BE2C (cell line): ENCODE data around the gene CPEB3.
"Not testable (repeated sequence)": the region's sequence is repeated elsewhere in the genome, so short reads cannot be mapped to it uniquely, and the experiment has no call there.

ENCODE experiments used
- DNase-seq: peaks from one replicate; pipeline ENCODE4 v3.0.0-alpha.2; 2020
- H3K27me3 ChIP-seq: fragments of 250-450 bp; sonication (Bioruptor Pico); 2 replicates; pipeline ENCODE4 v1.5.1; 2020; ENCODE audit warnings: mild to moderate bottlenecking
- H3K36me3 ChIP-seq: fragments of 250-450 bp; sonication (Bioruptor Pico); 2 replicates; pipeline ENCODE4 v1.5.1; 2020; ENCODE audit warnings: mild to moderate bottlenecking
- H3K4me1 ChIP-seq: fragments of 250-450 bp; sonication (Bioruptor Pico); 2 replicates; pipeline ENCODE4 v1.5.1; 2020
- H3K4me3 ChIP-seq: 2 replicates; pipeline ENCODE4 v1.5.1; 2011; ENCODE audit warnings: low read depth, low read length
- H3K9me3 ChIP-seq: fragments of 250-450 bp; sonication (Bioruptor Pico); 2 replicates; pipeline ENCODE4 v1.5.1; 2020
- TF ChIP-seq, protein P1 (sequence below): IDR thresholded peaks from 2 replicates; pipeline ENCODE4 v1.5.1; 2012; ENCODE audit warnings: mild to moderate bottlenecking, low read depth, low read length

Gene CPEB3

DNA sequence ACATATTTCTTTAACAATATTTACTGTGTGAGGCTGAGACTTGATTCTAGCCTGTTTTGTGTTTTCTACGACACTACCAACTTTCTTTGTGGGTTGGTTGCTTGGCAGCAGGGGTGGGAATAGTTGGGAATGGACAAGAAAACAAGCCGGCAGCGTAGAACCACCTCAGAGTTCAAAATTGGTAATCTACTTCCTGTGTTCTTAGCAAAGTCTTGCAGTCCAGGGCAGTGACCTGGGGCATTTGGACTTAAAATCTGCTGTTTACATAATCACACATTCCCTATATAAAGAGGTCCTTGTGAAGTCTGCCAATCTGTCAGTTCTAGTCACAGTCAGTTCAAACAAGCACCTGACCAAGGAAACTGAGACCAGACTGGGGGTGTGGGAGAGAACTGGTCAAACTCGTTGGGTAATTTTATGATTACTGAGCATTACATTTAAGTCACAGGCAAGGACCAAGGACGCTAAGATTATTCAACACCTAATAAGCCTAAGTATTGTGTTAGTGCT, 167.9 kb downstream of the CPEB3 start:
- no peaks in the 10 kb centered on the region for H3K4me1 ChIP-seq
- no peak for DNase-seq
- H3K4me3 ChIP-seq, result no peak overlapping the region
- no peaks in the 10 kb centered on the region for H3K36me3 ChIP-seq
- TF ChIP-seq, protein P1, sequence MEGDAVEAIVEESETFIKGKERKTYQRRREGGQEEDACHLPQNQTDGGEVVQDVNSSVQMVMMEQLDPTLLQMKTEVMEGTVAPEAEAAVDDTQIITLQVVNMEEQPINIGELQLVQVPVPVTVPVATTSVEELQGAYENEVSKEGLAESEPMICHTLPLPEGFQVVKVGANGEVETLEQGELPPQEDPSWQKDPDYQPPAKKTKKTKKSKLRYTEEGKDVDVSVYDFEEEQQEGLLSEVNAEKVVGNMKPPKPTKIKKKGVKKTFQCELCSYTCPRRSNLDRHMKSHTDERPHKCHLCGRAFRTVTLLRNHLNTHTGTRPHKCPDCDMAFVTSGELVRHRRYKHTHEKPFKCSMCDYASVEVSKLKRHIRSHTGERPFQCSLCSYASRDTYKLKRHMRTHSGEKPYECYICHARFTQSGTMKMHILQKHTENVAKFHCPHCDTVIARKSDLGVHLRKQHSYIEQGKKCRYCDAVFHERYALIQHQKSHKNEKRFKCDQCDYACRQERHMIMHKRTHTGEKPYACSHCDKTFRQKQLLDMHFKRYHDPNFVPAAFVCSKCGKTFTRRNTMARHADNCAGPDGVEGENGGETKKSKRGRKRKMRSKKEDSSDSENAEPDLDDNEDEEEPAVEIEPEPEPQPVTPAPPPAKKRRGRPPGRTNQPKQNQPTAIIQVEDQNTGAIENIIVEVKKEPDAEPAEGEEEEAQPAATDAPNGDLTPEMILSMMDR, result no peak
- no peaks in the 10 kb centered on the region for H3K27me3 ChIP-seq
- no peaks in the 10 kb centered on the region for H3K9me3 ChIP-seq

- TF ChIP-seq, protein P1, result no peak
- DNase-seq, result no peak
- no peaks in the 10 kb centered on the region for H3K9me3 ChIP-seq
- no peaks in the 10 kb centered on the region for H3K27me3 ChIP-seq
- no peaks in the 10 kb centered on the region for H3K36me3 ChIP-seq
- no peaks in the 10 kb centered on the region for H3K4me1 ChIP-seq
- no peak overlapping the region for H3K4me3 ChIP-seq
Measured at GRCh38 chr10:92121686-92122492, 169.0 kb downstream of the CPEB3 start.

DNA sequence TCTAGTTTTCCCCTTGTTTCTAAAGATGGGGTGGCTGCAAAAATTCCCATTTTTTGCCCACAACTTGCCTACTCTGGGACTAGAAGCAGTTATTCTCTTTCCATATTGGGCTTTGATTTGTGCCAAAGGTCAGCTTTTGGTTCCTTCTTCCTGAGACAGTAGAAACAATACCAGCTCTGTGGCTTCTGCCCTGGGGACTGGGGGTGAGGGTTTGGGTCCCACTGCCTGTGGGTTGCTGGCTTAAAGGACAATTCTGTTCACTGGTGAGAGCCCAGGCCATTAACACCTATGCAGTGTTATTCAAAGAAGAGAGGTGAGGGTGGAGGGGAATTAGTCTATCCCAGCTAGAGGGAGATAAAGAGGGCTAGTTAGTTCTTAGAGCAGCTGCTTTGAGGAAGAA, 171.5 kb downstream of the CPEB3 start:
- H3K4me3 ChIP-seq, result no peak overlapping the region
- H3K27me3 ChIP-seq, result no peaks in the 10 kb centered on the region
- no peaks in the 10 kb centered on the region for H3K9me3 ChIP-seq
- TF ChIP-seq, protein P1, result no peak
- no peak for DNase-seq
- no peaks in the 10 kb centered on the region for H3K36me3 ChIP-seq
- no peaks in the 10 kb centered on the region for H3K4me1 ChIP-seq

DNA sequence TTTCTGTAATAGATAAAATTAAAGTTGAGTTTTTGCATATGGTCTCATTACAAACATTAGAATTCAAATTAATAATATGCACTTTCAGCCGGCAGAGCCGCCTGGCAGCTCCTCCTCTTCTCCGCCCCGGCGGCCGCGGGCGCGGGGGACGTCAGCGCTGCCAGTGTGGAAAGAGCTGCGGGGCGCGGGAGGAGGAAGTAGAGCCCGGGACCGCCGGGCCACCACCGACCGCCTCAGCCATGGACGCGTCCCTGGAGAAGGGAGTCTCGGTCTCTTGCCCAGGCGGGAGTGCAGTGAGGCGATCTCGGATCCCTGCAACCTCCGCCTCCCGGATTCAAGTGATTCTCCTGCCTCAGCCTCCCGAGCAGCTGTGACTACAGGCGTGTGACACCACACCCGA, 176.0 kb downstream of the CPEB3 start:
- H3K36me3 ChIP-seq, result not testable (repeated sequence)

GRCh38 chr10:92113911-92114600, 176.8 kb downstream of the CPEB3 start:
- Histone ChIP-seq H3K27me3 (no peaks in the 10 kb centered on the region), H3K9me3 (no peaks in the 10 kb centered on the region), H3K4me3 (no peak overlapping the region), H3K36me3 (no peaks in the 10 kb centered on the region), H3K4me1 (no peaks in the 10 kb centered on the region)
- DNase-seq, result no peak
- TF ChIP-seq, protein P1, result no peak

More for the DNA sequence above, 176.0 kb downstream of the CPEB3 start:
- not testable (repeated sequence) for H3K4me3 ChIP-seq, H3K27me3 ChIP-seq, H3K9me3 ChIP-seq, H3K4me1 ChIP-seq, DNase-seq

DNA sequence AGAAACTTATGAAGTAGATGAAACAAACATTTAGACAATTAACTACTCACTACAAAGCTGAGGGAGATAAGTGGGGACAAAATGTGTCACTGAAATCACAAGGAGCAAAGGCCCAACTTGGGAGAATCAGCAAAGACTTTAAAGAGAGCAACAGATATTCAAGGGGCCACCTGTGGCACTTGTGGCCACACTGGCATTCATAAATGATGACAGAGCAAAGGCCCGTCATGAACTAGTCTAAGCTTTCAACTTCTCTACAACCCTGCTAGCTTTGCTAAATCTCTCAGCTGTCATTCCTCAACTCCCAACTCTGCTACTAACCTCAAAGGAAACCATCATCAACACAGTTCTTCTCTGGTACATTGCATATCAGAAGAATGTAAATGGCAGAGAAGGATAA, 178.4 kb downstream of the CPEB3 start:
- H3K9me3 ChIP-seq, result no peaks in the 10 kb centered on the region
- H3K27me3 ChIP-seq, result no peaks in the 10 kb centered on the region
- H3K4me3 ChIP-seq, result no peak overlapping the region
- no peak for DNase-seq
- no peaks in the 10 kb centered on the region for H3K4me1 ChIP-seq
- H3K36me3 ChIP-seq, result no peaks in the 10 kb centered on the region
- TF ChIP-seq, protein P1, result no peak
